KBM-7 (cell line): ENCODE data around the gene SESTD1.
"Not testable (repeated sequence)": the region's sequence is repeated elsewhere in the genome, so short reads cannot be mapped to it uniquely, and the experiment has no call there.

ENCODE experiments used
- DNase-seq: peaks from one replicate; pipeline ENCODE4 v3.0.0-alpha.2; 2015
- in situ Hi-C: fragments of 300-500 bp; cut with MboI; formaldehyde crosslinking; loops from 2 replicates; pipeline ENCODE4 v1.14.3; 2020; ENCODE audit warnings: low sequenced_read_pairs, low pct_unique_long_range_greater_than_20kb, mixed read lengths

Gene SESTD1

DNA sequence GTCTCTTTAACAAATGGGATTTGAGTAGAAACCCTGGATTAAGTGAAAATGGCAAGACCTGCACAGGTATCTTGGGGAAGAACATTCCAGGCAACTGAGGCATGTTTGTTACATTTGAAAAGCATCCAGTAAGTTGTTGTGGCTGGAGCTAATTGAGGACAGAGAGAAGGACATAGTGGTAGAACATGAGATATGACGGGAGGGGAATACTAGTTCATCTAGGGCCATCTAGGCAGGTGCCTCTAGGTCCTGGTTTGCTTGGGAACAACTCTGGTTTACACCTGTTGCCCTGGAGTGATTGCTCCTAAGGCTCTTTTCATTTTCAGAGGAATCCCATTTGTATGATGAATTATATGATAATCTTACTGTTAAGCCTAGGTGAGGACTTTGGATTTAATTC lies 194.9 kb downstream of the SESTD1 start:
- DNase-seq: no peak
- in situ Hi-C loops: no loop called here

- in situ Hi-C loops: no loop called here
Observed at GRCh38 chr2:179068991-179069643, 195.5 kb downstream of the SESTD1 start.

GRCh38 chr2:179059026-179059700 lies 205.5 kb downstream of the SESTD1 start:
- in situ Hi-C loops: no loop called here
- DNase-seq: no peak

More at GRCh38 chr2:179068991-179069643, 195.5 kb downstream of the SESTD1 start:
- DNase-seq: no peak

DNA sequence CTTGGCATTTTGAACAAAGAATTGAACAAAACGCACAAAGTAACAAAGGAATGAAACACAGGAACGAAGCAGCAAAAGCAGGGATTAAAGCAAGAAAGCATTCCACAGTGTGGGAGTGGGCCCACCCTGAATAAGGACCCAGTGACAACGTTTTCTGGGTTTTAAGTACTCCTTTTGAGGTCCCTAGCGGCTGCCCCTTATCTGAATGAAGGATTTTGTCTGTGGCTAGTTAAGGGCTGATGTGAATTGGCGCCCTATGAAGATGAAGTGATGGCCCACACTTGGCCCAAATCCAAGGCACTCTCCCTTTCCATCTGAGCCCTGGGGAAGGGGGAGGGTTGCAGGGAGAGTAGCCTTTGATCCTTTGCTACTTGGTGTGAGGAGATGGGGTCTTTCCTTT lies 206.9 kb downstream of the SESTD1 start:
- in situ Hi-C loops: no loop called here
- DNase-seq: no peak

- in situ Hi-C loops, DNase-seq: not testable (repeated sequence)
Observed at GRCh38 chr2:179053568-179053967, 211.1 kb downstream of the SESTD1 start.
